Activated T-helper 17 cell treated with anti-CD3 and anti-CD28 coated beads, Interleukin-2, amount 50 U/mL, for 72 hours (primary cell): ENCODE results near the gene THSD7A. TPM values are rescaled to one million over a fixed set of nuclear protein-coding genes. Genes with fewer than 3 reads are reported as not detected.

ENCODE experiments used
- ATAC-seq: fragments of 150-1000 bp; cut with Tn5 transposase; replicated peaks from 2 replicates; pipeline ENCODE4 v1.10.0; 2021; ENCODE audit warnings: mild to moderate bottlenecking, moderate library complexity
- H3K27ac Mint-ChIP-seq: one replicate; pipeline ENCODE4 v1.8.0; 2022; ENCODE audit warnings: mixed read lengths
- H3K27me3 Mint-ChIP-seq: one replicate; pipeline ENCODE4 v1.8.0; 2022; ENCODE audit warnings: mixed read lengths
- H3K36me3 Mint-ChIP-seq: one replicate; pipeline ENCODE4 v1.8.0; 2022; ENCODE audit warnings: low read depth, mild to moderate bottlenecking, mixed read lengths
- H3K4me1 Mint-ChIP-seq: one replicate; pipeline ENCODE4 v1.8.0; 2022; ENCODE audit warnings: mixed read lengths
- H3K4me3 Mint-ChIP-seq: one replicate; pipeline ENCODE4 v1.8.0; 2022; ENCODE audit warnings: mild to moderate bottlenecking, mixed read lengths
- H3K9me3 Mint-ChIP-seq: one replicate; pipeline ENCODE4 v1.8.0; 2022; ENCODE audit warnings: mixed read lengths
- total RNA-seq, 2 donors: library from RNA; stranded (reverse); gene quantifications; one replicate each; pipeline ENCODE4 v1.2.3, GENCODE V29; 2022

THSD7A gene
- total RNA-seq, 2 donors from 2014 or later = 0.02 to 0.82 TPM

DNA sequence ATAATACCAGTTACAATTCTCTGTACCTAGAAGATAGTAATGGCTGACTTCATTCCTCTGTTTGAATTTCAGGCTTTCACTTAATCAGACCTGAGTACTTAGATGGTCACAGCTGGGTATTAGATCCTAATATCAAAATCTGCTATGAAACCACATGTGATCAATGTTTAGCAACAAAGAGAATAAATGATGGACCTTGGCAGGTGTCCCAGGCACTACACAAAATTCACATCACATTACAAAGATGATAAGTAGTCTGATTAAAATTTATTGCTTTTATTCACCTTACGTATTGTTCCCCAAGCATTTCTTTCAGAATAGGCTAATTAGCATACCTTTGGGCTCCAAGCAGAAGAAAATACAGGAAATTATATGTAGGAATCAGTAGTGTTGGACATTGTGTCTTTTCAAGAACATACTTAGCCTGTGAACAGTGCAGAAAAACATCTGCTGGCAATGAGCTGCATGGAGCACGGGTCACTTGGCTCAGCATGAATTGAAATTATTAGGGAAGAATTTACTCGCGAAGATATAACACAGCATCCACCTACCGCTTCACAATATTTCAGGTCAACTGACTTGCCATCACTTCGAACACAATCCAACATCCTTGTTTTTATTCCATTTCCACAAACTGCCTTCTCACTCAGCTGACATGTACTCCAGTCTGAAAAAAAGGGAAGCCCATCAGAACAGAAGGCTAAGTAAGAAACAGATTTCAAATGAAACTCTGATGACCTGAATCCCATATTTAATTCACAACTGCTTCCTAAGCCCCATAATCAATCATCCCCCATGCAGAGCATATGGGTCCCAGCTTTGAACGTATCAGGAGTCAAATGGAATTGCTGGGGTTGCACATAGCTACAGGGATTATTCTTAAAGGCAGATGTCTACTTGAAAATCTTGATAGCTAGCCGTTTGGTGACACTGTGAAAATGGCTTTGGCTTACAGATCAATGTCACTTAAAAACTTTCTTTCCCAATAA is 421.0 kb downstream of the THSD7A start:
- Mint-ChIP-seq H3K4me3 (no peak overlapping the region), H3K4me1 (no peaks in the 10 kb centered on the region), H3K27ac (no peak overlapping the region), H3K27me3 (no peaks in the 10 kb centered on the region), H3K9me3 (peaks cover 7% of the 10 kb centered on the region), H3K36me3 (no peaks in the 10 kb centered on the region)
- no peak for ATAC-seq

DNA sequence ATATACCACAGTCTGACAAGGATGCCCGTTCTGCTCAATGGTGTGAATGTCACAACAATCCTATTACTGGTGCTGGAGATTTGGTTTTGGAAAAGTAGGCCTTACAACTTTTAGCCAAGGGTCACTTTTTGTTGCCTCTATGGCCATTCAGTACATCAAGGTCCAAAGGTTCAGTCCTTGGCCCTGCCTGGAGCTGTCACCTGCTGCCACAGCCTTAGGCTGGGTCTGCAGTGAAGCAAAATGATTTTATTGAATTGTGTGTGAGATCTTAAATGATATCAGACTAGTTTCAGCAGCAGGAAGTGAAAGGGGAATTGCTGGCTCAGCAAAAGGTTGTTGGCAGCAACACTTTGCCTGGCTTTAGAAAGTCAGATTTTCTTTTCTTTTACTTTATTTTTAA is 427.6 kb downstream of the THSD7A start:
- Mint-ChIP-seq H3K4me1 (no peaks in the 10 kb centered on the region), H3K27me3 (no peaks in the 10 kb centered on the region), H3K9me3 (no peaks in the 10 kb centered on the region), H3K36me3 (no peaks in the 10 kb centered on the region), H3K4me3 (no peak overlapping the region), H3K27ac (no peak overlapping the region)
- ATAC-seq = no peak

DNA sequence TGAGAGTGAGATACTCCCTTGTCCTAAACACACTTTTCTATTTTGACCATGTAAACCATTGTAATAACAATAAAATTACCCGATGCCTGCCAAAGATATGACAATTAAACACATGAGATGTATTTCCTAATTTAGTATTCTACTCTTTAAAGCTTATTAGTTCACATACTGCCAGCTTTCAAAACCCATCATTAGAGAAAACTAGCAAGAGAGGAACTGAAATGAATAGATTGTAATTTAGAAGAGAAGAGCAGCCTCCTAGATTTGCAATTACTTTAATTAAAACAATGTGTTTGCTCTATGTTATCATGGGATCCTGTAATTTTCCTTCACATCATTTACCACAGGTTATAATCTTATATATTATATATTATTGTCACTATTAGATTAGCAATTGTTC is 428.2 kb downstream of the THSD7A start:
- Mint-ChIP-seq H3K27me3 (no peaks in the 10 kb centered on the region), H3K36me3 (no peaks in the 10 kb centered on the region), H3K9me3 (no peaks in the 10 kb centered on the region), H3K27ac (no peak overlapping the region), H3K4me1 (no peaks in the 10 kb centered on the region), H3K4me3 (no peak overlapping the region)
- no peak for ATAC-seq

DNA sequence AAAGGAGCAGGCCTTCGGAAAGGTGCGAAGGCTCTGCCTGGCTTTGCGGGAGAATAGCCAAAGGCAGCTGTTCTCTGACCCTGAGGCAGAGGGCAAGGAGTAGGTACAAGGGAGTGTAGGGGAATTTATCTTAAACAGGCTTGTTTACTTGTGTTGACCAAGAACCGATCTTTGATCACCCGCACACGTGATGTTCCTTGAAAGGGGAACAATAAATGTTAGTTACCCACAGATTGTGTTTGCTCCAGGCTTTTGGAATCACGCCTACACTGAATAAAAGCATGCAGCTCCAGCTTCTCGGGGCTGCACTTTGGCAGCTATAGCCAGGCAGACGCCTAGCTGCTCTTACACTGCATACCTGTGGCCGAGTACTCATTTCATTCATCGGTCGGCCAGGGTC is 437.6 kb downstream of the THSD7A start:
- Mint-ChIP-seq H3K9me3 (no peaks in the 10 kb centered on the region), H3K4me3 (no peak overlapping the region), H3K4me1 (no peaks in the 10 kb centered on the region), H3K36me3 (no peaks in the 10 kb centered on the region), H3K27me3 (no peaks in the 10 kb centered on the region), H3K27ac (no peak overlapping the region)
- no peak for ATAC-seq

DNA sequence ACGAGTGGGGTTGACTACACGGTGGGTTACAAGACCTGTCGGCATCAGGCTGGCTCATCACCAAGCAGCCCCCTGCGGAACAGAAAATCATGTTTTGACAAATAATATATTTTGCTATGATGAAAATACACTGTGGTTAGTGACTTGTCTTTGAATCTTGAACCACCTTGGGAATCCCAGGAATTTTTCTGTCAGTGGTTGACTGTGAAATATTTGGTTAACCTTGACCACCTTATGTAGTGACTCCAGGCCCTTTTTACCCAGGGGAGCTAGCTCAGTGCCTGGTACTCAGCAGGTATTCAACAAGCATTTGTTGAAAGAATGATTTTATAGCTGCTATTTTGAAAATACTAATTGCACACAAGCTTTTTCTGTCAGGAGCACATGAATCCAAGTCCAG is 452.4 kb downstream of the THSD7A start:
- Mint-ChIP-seq H3K36me3 (no peaks in the 10 kb centered on the region), H3K4me1 (no peaks in the 10 kb centered on the region), H3K4me3 (no peak overlapping the region), H3K9me3 (no peaks in the 10 kb centered on the region), H3K27me3 (no peaks in the 10 kb centered on the region), H3K27ac (no peak overlapping the region)
- ATAC-seq = no peak

DNA sequence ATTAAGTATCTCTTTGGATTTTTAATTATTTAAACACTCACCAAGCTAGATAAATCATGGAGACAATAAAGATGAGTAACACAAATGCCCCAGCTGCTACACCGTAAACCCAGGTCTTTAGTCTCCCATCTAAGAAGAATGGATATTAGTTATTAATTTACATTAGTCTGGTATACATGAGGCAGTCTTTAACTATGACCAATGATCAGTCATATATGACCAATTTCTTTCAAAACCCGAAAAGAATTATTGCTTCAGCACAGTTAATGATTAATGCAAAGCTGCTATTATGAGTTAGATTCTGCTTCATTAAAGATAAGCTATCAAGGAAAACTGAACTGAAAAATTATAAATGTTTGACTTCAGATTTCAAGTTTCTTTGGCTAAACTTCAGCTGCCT is 455.5 kb downstream of the THSD7A start:
- Mint-ChIP-seq H3K27me3 (no peaks in the 10 kb centered on the region), H3K27ac (no peak overlapping the region), H3K36me3 (no peaks in the 10 kb centered on the region), H3K4me1 (no peaks in the 10 kb centered on the region), H3K9me3 (no peaks in the 10 kb centered on the region), H3K4me3 (no peak overlapping the region)
- ATAC-seq = no peak

DNA sequence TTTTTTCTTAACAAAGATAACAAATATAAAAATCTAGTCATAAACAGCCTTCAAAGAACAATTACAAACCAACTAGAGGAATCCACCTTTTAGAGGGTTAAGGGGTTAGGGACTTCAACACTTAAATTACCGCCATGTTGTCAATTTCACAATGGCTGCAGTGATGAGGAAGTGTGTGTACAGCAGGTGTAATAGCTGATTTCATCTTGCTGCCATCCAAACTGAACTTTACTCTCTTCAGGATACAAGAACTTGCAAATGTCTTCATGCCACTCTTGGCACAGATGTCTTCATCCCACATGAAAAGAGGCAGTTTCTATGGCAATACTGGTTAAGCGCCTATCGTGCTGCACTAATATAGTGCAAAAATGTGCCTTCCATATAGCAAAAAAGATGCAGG is 457.4 kb downstream of the THSD7A start:
- H3K4me1 Mint-ChIP-seq = no peaks in the 10 kb centered on the region
- H3K27me3 Mint-ChIP-seq = no peaks in the 10 kb centered on the region
- H3K9me3 Mint-ChIP-seq = no peaks in the 10 kb centered on the region
- no peak overlapping the region for H3K4me3 Mint-ChIP-seq
- no peaks in the 10 kb centered on the region for H3K36me3 Mint-ChIP-seq
- H3K27ac Mint-ChIP-seq = no peak overlapping the region
- no peak for ATAC-seq

DNA sequence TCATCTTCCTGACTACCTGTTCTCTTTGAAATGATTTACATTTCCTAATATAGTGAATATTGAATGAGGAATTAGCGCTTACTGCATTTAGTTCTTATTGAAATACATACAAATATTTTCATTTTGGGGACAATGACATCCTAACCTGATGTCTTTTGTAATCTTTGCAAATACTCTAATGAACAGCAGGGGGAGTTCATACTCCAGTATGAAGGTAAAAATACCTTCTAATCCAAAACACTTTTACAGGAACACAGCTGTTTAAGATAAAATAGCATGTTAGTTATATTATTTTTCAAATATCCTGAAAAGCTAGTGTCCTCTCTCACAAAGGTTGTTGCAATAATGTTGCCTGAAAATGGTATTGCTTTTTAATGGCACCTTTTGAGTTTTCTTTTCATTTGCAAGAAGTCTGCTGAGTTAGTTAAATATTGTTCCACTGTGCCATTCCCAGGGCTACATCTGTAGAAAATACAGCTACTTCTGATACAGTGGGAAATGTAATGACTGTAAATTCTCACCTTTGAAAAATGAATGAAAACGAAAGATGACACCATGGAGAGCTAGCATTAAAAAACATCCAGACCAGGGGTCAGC is 458.4 kb downstream of the THSD7A start:
- no peak for ATAC-seq
- peaks cover 3% of the 10 kb centered on the region for H3K27me3 Mint-ChIP-seq
- H3K27ac Mint-ChIP-seq = no peak overlapping the region
- no peaks in the 10 kb centered on the region for H3K36me3 Mint-ChIP-seq
- H3K4me3 Mint-ChIP-seq = no peak overlapping the region
- H3K4me1 Mint-ChIP-seq = no peaks in the 10 kb centered on the region
- no peaks in the 10 kb centered on the region for H3K9me3 Mint-ChIP-seq

DNA sequence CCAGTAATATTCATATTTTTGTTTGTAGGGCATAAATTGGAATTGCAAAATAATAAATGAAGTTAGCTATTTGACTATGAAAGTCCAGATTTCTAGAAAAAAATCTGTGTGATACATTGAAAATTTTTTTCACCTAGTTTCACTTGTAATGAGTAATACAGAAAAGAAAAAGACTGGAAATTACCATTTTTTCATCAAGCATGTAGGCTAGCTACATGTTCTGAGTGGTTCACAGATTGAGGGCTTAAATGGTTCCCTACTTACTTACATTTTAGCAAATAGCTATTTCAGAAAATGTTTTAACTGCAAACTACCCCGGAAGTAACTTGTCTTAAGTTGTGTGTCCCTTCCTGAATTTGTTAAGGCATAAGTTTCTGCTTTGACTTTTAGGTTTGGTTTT is 462.3 kb downstream of the THSD7A start:
- no peaks in the 10 kb centered on the region for H3K9me3 Mint-ChIP-seq
- ATAC-seq = no peak

DNA sequence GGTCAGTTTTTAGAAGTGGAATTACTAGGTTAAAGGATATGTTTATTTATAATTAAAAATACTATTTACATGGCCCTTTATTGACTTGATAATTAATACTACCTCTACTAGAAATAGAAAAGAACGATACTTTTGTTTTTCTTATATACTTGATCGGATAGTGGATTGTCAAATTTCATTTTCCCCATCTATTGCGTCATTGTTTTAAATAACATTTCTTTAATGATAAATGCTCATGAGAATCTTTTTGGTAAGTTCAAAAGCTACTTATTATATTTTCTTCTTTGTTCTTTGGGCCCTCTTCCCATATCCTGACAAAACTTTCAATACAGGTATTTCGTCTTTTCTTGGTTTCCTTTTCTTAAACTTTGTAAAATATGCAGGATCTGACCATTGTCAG is 465.9 kb downstream of the THSD7A start:
- Mint-ChIP-seq H3K27me3 (peaks cover 9% of the 10 kb centered on the region), H3K4me1 (no peaks in the 10 kb centered on the region), H3K36me3 (no peaks in the 10 kb centered on the region), H3K9me3 (no peaks in the 10 kb centered on the region), H3K27ac (no peak overlapping the region), H3K4me3 (no peak overlapping the region)
- no peak for ATAC-seq

More for the DNA sequence above, 462.3 kb downstream of the THSD7A start:
- Mint-ChIP-seq H3K4me1 (no peaks in the 10 kb centered on the region), H3K27me3 (peaks cover 9% of the 10 kb centered on the region), H3K27ac (no peak overlapping the region), H3K36me3 (no peaks in the 10 kb centered on the region), H3K4me3 (no peak overlapping the region)

DNA sequence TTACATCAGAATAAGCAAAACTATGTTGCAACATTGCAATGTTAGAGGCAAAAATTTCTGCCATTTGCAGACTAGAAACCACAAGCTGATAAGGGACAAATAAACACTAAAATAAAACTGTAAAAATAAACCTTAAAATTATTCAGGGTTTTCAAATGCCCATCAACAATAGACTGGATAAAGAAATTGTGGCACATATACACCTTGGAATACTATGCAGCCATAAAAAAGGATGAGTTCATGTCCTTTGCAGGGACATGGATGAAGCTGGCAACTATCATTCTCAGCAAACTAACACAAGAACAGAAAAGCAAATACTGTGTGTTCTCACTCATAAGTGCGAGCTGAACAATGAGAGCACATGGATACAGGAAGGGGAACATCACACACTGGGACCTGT is 473.4 kb downstream of the THSD7A start:
- Mint-ChIP-seq H3K27me3 (no peaks in the 10 kb centered on the region), H3K36me3 (no peaks in the 10 kb centered on the region), H3K27ac (no peak overlapping the region), H3K4me1 (no peaks in the 10 kb centered on the region), H3K9me3 (no peaks in the 10 kb centered on the region), H3K4me3 (no peak overlapping the region)
- no peak for ATAC-seq

DNA sequence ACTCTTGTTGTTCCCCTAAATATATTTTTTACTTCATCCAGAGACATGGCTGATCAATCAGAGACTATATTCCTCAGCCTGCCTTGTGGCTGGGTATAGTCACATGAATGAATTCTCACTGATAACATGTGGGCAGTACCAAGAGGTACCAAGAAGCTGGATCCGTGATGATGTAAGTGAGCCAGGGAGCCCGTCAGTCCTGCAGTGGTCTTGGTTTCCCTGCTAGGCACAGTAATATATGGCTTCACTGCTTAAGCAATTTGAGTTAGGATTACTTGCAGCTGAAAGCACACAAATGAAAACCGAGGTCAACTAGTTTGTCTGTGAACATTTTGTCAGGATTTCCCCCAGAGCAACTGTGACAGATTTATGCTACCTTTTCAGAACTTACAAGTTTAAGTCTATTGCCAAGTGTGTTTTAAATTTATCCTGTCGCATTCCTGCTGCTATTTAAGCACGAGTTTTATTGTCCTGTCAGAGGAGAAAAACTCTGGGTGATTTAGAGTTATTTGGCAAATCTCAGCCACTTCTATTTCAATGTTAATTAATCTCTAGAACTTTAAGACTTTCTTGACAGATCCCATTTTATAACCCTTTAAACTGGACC is 476.5 kb downstream of the THSD7A start:
- no peaks in the 10 kb centered on the region for H3K36me3 Mint-ChIP-seq
- no peak overlapping the region for H3K27ac Mint-ChIP-seq
- peaks cover 20% of the 10 kb centered on the region for H3K27me3 Mint-ChIP-seq
- no peaks in the 10 kb centered on the region for H3K9me3 Mint-ChIP-seq
- no peak overlapping the region for H3K4me3 Mint-ChIP-seq
- H3K4me1 Mint-ChIP-seq = no peaks in the 10 kb centered on the region
- no peak for ATAC-seq

DNA sequence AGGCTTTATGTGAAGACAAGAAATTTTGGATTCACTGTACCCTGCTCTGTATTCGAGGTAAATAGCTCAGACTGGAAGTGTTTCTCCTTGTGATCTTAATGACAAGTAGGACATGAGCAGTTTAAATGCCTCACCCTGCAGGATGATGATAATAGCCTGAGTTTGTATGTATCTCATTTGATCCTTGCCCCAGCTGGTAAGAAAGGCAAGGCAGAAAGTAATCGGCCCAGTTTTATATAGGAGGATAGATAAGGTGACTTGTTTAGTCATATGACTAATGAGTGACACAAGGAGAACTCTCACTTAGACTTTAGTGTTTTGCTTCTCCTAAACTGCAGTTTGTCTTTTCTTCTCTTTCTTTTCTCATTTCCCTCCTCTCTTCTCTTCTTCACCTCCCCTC is 485.7 kb downstream of the THSD7A start:
- H3K4me1 Mint-ChIP-seq = no peaks in the 10 kb centered on the region
- no peaks in the 10 kb centered on the region for H3K36me3 Mint-ChIP-seq
- H3K27me3 Mint-ChIP-seq = peaks cover 6% of the 10 kb centered on the region
- ATAC-seq = no peak
- H3K9me3 Mint-ChIP-seq = no peaks in the 10 kb centered on the region
- H3K27ac Mint-ChIP-seq = no peak overlapping the region
- no peak overlapping the region for H3K4me3 Mint-ChIP-seq

DNA sequence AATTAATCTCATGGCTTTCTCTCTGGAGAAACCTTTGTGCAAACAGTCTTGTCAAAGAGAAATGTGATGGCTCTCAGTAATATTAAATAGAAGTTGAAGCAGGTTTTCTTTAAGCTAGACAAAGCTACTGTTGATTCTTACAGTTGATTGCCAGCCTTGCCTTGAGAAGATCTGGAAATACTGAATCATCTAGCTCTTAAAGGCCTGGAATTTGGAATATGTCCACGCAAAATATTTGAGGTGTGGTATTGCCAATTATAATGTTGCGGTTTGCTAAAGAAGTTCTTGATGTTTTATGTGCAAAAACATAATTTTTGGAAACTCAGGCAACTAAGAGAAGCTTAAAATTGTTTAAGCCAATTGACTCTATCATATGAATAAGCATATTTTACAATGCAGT is 486.4 kb downstream of the THSD7A start:
- ATAC-seq = no peak
- peaks cover 5% of the 10 kb centered on the region for H3K27me3 Mint-ChIP-seq
- no peaks in the 10 kb centered on the region for H3K36me3 Mint-ChIP-seq
- no peaks in the 10 kb centered on the region for H3K9me3 Mint-ChIP-seq
- no peaks in the 10 kb centered on the region for H3K4me1 Mint-ChIP-seq
- no peak overlapping the region for H3K4me3 Mint-ChIP-seq
- H3K27ac Mint-ChIP-seq = no peak overlapping the region
